K562 (cell line): ENCODE results near the gene SIGLEC6. TPM values are rescaled to one million over a fixed set of nuclear protein-coding genes. Genes with fewer than 3 reads are reported as not detected.

Experiments
- CTCF ChIP-seq, 3 experiments: IDR thresholded peaks in 2 of 3; conservative IDR thresholded peaks in 1 of 3; 2 replicates each; pipeline ENCODE4 v1.5.1; 2011 to 2012; ENCODE audit warnings: low read length in 3 of 3, mild to moderate bottlenecking in 3 of 3, control low read depth in 2 of 3, improper control_type of control experiment in 1 of 3, inconsistent platforms in 1 of 3, low read depth in 1 of 3, mixed read lengths in 1 of 3, moderate library complexity in 1 of 3; ENCODE audit not compliant: insufficient read depth in 2 of 3
- KDM1A ChIP-seq, 2 experiments: fragments of 450-650 bp; IDR thresholded peaks; 2 replicates each; pipeline ENCODE4 v1.6.1; 2016; ENCODE audit warnings: mild to moderate bottlenecking in 2 of 2
- MTF1 ChIP-seq: fragments of 250-450 bp; sonication (Bioruptor Pico); IDR thresholded peaks from 2 replicates; pipeline ENCODE4 v1.9.0; 2021; ENCODE audit warnings: moderate library complexity, mild to moderate bottlenecking, inconsistent platforms, borderline replicate concordance
- NCOA6 ChIP-seq: fragments of 450-650 bp; IDR thresholded peaks from 2 replicates; pipeline ENCODE4 v1.6.1; 2017; ENCODE audit warnings: mild to moderate bottlenecking
- NELFE ChIP-seq: IDR thresholded peaks from 2 replicates; pipeline ENCODE4 v1.6.1; 2011; ENCODE audit warnings: mild to moderate bottlenecking; ENCODE audit not compliant: insufficient read depth, insufficient read length
- RNF219 ChIP-seq: fragments of 250-450 bp; sonication (Bioruptor Pico); IDR thresholded peaks from 2 replicates; pipeline ENCODE4 v1.5.0; 2022; ENCODE audit warnings: mild to moderate bottlenecking
- ZNF253 ChIP-seq: fragments of 250-450 bp; sonication (Bioruptor Pico); conservative IDR thresholded peaks from 2 replicates; pipeline ENCODE4 v1.6.1; 2021; ENCODE audit warnings: mild to moderate bottlenecking
- polyA plus RNA-seq, 8 experiments: library from polyadenylated mRNA; depleted of rRNA in 4 of 8; stranded (reverse) in 5 of 8; unstranded in 3 of 8; fragments of >200 nt; fragmentation: Nextera tagmentation in 2 of 8; fragmentation: Illumina TruSeq in 1 of 8; extraction: Ambion mirVana in 2 of 8; extraction: Trizol in 1 of 8; gene quantifications; 2 replicates each; pipeline versions ENCODE4 v1.2.1 to v1.2.3, GENCODE V29; 2011 to 2014; ENCODE audit warnings: inconsistent platforms in 1 of 8, missing spikeins in 1 of 8
- total RNA-seq, 7 experiments: library from RNA; depleted of rRNA in 6 of 7; stranded (reverse); fragments of >200 nt in 6 of 7; fragmentation: Illumina TruSeq in 2 of 7; extraction: Trizol in 2 of 7; gene quantifications; 2 replicates each; pipeline versions ENCODE4 v1.2.1 to v1.2.3, GENCODE V29; 2011 to 2021; ENCODE audit warnings: low replicate concordance in 1 of 7
- TF ChIP-seq, protein P1 (sequence below): fragments of 250-450 bp; sonication (Bioruptor Pico); IDR thresholded peaks from 2 replicates; pipeline ENCODE4 v1.5.0; 2021
- TF ChIP-seq, protein P2 (sequence below), 2 experiments: fragments of 450-650 bp in 1 of 2; IDR thresholded peaks; 2 replicates each; pipeline ENCODE4 v1.6.1; 2011 to 2017; ENCODE audit warnings: low read depth in 2 of 2, antibody characterized with exemption in 1 of 2, borderline replicate concordance in 1 of 2, low read length in 1 of 2, mild to moderate bottlenecking in 1 of 2, mixed read lengths in 1 of 2; ENCODE audit not compliant: control insufficient read depth in 1 of 2
- TF ChIP-seq, protein P3 (sequence below), 2 experiments: fragments of 450-650 bp; formaldehyde crosslinking in 1 of 2; IDR thresholded peaks; 2 replicates each; pipeline versions ENCODE4 v1.4.0 to v1.6.1; 2014 to 2020; ENCODE audit warnings: mild to moderate bottlenecking in 2 of 2, borderline replicate concordance in 1 of 2, low read depth in 1 of 2

Gene SIGLEC6
- total and polyA plus RNA-seq, 9 of the 15 experiments (the other 6 are each of a cell fraction or from before 2014, with no cell fraction given), result 0.03 to 17.5 (median 0.71) TPM

- TF ChIP-seq, protein P1, sequence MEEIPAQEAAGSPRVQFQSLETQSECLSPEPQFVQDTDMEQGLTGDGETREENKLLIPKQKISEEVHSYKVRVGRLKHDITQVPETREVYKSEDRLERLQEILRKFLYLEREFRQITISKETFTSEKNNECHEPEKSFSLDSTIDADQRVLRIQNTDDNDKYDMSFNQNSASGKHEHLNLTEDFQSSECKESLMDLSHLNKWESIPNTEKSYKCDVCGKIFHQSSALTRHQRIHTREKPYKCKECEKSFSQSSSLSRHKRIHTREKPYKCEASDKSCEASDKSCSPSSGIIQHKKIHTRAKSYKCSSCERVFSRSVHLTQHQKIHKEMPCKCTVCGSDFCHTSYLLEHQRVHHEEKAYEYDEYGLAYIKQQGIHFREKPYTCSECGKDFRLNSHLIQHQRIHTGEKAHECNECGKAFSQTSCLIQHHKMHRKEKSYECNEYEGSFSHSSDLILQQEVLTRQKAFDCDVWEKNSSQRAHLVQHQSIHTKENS (CRISPR knock-in tag), result no peak
- TF ChIP-seq ZNF253 (CRISPR knock-in tag) (no peak), CTCF (IDR thresholded peaks at IDR 0.05 in 2 of 3, conservative IDR thresholded peaks at IDR 0.05 in 1 of 3; ENCODE audit: insufficient read depth in 2 of 3, low read depth in 1 of 3, low read length in 3 of 3) (peak; percentile 52 to 65 (median 63)), KDM1A (IDR thresholded peaks at IDR 0.05) (peak; percentile 47 to 58; a peak in 3 of 4 replicates), MTF1 (CRISPR knock-in tag) (no peak), RNF219 (no peak), NELFE (no peak), NCOA6 (no peak)
- TF ChIP-seq, protein P2, sequence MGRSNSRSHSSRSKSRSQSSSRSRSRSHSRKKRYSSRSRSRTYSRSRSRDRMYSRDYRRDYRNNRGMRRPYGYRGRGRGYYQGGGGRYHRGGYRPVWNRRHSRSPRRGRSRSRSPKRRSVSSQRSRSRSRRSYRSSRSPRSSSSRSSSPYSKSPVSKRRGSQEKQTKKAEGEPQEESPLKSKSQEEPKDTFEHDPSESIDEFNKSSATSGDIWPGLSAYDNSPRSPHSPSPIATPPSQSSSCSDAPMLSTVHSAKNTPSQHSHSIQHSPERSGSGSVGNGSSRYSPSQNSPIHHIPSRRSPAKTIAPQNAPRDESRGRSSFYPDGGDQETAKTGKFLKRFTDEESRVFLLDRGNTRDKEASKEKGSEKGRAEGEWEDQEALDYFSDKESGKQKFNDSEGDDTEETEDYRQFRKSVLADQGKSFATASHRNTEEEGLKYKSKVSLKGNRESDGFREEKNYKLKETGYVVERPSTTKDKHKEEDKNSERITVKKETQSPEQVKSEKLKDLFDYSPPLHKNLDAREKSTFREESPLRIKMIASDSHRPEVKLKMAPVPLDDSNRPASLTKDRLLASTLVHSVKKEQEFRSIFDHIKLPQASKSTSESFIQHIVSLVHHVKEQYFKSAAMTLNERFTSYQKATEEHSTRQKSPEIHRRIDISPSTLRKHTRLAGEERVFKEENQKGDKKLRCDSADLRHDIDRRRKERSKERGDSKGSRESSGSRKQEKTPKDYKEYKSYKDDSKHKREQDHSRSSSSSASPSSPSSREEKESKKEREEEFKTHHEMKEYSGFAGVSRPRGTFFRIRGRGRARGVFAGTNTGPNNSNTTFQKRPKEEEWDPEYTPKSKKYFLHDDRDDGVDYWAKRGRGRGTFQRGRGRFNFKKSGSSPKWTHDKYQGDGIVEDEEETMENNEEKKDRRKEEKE (IDR thresholded peaks at IDR 0.05; ENCODE audit: borderline replicate concordance in 1 of 2, control insufficient read depth in 1 of 2, low read depth in 2 of 2, low read length in 1 of 2), result no peak
- TF ChIP-seq, protein P3, sequence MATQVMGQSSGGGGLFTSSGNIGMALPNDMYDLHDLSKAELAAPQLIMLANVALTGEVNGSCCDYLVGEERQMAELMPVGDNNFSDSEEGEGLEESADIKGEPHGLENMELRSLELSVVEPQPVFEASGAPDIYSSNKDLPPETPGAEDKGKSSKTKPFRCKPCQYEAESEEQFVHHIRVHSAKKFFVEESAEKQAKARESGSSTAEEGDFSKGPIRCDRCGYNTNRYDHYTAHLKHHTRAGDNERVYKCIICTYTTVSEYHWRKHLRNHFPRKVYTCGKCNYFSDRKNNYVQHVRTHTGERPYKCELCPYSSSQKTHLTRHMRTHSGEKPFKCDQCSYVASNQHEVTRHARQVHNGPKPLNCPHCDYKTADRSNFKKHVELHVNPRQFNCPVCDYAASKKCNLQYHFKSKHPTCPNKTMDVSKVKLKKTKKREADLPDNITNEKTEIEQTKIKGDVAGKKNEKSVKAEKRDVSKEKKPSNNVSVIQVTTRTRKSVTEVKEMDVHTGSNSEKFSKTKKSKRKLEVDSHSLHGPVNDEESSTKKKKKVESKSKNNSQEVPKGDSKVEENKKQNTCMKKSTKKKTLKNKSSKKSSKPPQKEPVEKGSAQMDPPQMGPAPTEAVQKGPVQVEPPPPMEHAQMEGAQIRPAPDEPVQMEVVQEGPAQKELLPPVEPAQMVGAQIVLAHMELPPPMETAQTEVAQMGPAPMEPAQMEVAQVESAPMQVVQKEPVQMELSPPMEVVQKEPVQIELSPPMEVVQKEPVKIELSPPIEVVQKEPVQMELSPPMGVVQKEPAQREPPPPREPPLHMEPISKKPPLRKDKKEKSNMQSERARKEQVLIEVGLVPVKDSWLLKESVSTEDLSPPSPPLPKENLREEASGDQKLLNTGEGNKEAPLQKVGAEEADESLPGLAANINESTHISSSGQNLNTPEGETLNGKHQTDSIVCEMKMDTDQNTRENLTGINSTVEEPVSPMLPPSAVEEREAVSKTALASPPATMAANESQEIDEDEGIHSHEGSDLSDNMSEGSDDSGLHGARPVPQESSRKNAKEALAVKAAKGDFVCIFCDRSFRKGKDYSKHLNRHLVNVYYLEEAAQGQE (IDR thresholded peaks at IDR 0.05; ENCODE audit: borderline replicate concordance), result peak; percentile 30; the same call in 1 of the 2 replicates
- TF ChIP-seq, protein P3 (CRISPR knock-in tag; IDR thresholded peaks at IDR 0.05; ENCODE audit: low read depth), result no peak
Observed at GRCh38 chr19:51511353-51511752, 20.1 kb downstream of the SIGLEC6 start (continued).
